GM12891 (cell line): ENCODE measurements around the gene TFDP1.

ENCODE experiments used
- DNase-seq: peaks from one replicate; pipeline ENCODE4 v3.0.0; 2011; ENCODE audit warnings: low spot score; ENCODE audit not compliant: insufficient read length
- FAIRE-seq: peaks from 2 replicates; lab custom pipeline; 2011; peaks lifted over from hg19 to GRCh38; lab: Jason Lieb, UNC
- PAX5 ChIP-seq: IDR thresholded peaks from 2 replicates; pipeline ENCODE4 v1.6.1; 2011; ENCODE audit warnings: low read length, moderate library complexity, mild to moderate bottlenecking; ENCODE audit not compliant: insufficient read depth, severe bottlenecking
- POLR2A ChIP-seq: IDR thresholded peaks from 2 replicates; pipeline ENCODE4 v1.6.1; 2011; ENCODE audit warnings: low read depth, low read length, control low read depth
- POLR2AphosphoS5 ChIP-seq: IDR thresholded peaks from 2 replicates; pipeline ENCODE4 v1.6.1; 2011; ENCODE audit warnings: low read depth, low read length, control low read depth
- POU2F2 ChIP-seq: IDR thresholded peaks from 2 replicates; pipeline ENCODE4 v1.6.1; 2011; ENCODE audit warnings: low read depth, mild to moderate bottlenecking, control low read depth, low read length, moderate library complexity
- SPI1 ChIP-seq: IDR thresholded peaks from 2 replicates; pipeline ENCODE4 v1.6.1; 2011; ENCODE audit warnings: low read depth, low read length, control low read depth
- TAF1 ChIP-seq: IDR thresholded peaks from 2 replicates; pipeline ENCODE4 v1.6.1; 2011; ENCODE audit warnings: low read depth, low read length, control low read depth

TFDP1 gene

GRCh38 chr13:113642563-113642962 is 58.0 kb downstream of the TFDP1 start:
- TF ChIP-seq POLR2AphosphoS5, result no peak
- TF ChIP-seq TAF1, result no peak
- no peak for TF ChIP-seq PAX5
- no peak for TF ChIP-seq SPI1
- TF ChIP-seq POLR2A, result no peak
- DNase-seq, result no peak
- no peak for FAIRE-seq

GRCh38 chr13:113643593-113643992 is 59.0 kb downstream of the TFDP1 start:
- FAIRE-seq (no peak), DNase-seq (no peak)
- no peak for TF ChIP-seq POU2F2
- TF ChIP-seq SPI1, result no peak
- no peak for TF ChIP-seq PAX5

- no peak for TF ChIP-seq TAF1
- no peak for TF ChIP-seq POLR2AphosphoS5
- TF ChIP-seq POU2F2, result no peak
- TF ChIP-seq SPI1, result no peak
- no peak for TF ChIP-seq POLR2A
- DNase-seq, result no peak
- no peak for FAIRE-seq
Observed at GRCh38 chr13:113644800-113645199, 60.2 kb downstream of the TFDP1 start.

- no peak for DNase-seq
- no peak for TF ChIP-seq POLR2AphosphoS5
- TF ChIP-seq TAF1, result no peak
- TF ChIP-seq POU2F2, result no peak
- no peak for TF ChIP-seq POLR2A
- TF ChIP-seq PAX5, result no peak
- no peak for TF ChIP-seq SPI1
- FAIRE-seq, result no peak
Observed at GRCh38 chr13:113645329-113645728, 60.8 kb downstream of the TFDP1 start.

- TF ChIP-seq SPI1, result no peak
- TF ChIP-seq POLR2A, result no peak
- no peak for FAIRE-seq
Observed at GRCh38 chr13:113646376-113646775, 61.8 kb downstream of the TFDP1 start.

GRCh38 chr13:113646921-113647340 is 62.4 kb downstream of the TFDP1 start:
- no peak for DNase-seq
- FAIRE-seq, result no peak
- no peak for TF ChIP-seq POLR2A
- TF ChIP-seq POU2F2, result no peak
- TF ChIP-seq TAF1, result no peak

More at GRCh38 chr13:113646376-113646775, 61.8 kb downstream of the TFDP1 start:
- DNase-seq, result no peak

GRCh38 chr13:113647351-113648215 is 63.0 kb downstream of the TFDP1 start:
- no peak for TF ChIP-seq POLR2AphosphoS5
- TF ChIP-seq POLR2A, result no peak
- no peak for TF ChIP-seq POU2F2
- DNase-seq (no peak), FAIRE-seq (no peak)

GRCh38 chr13:113648216-113648610 is 63.7 kb downstream of the TFDP1 start:
- FAIRE-seq, result no peak

GRCh38 chr13:113649212-113649611 is 64.7 kb downstream of the TFDP1 start:
- no peak for FAIRE-seq
- no peak for TF ChIP-seq POLR2A
- no peak for TF ChIP-seq SPI1
- no peak for TF ChIP-seq POU2F2
- TF ChIP-seq PAX5, result no peak
- no peak for TF ChIP-seq TAF1
- no peak for TF ChIP-seq POLR2AphosphoS5
- no peak for DNase-seq

More at GRCh38 chr13:113648216-113648610, 63.7 kb downstream of the TFDP1 start:
- no peak for DNase-seq
- no peak for TF ChIP-seq POLR2A
- no peak for TF ChIP-seq POLR2AphosphoS5
- no peak for TF ChIP-seq POU2F2
- TF ChIP-seq TAF1, result no peak
- no peak for TF ChIP-seq SPI1
- TF ChIP-seq PAX5, result no peak

- no peak for DNase-seq
- no peak for FAIRE-seq
- no peak for TF ChIP-seq SPI1
- no peak for TF ChIP-seq TAF1
- TF ChIP-seq PAX5, result no peak
- no peak for TF ChIP-seq POLR2A
- no peak for TF ChIP-seq POLR2AphosphoS5
- TF ChIP-seq POU2F2, result no peak
Observed at GRCh38 chr13:113650275-113650674, 65.7 kb downstream of the TFDP1 start.
